Measurements from ENCODE around the gene MFSD1.

Gene MFSD1

GRCh38 chr3:158801696-158802408 lies at the start of gene MFSD1:
Gene MFSD1, plus strand, starts transcription at chr3:158802054. Its CDS starts 99 bp downstream, at chr3:158802153.
- DNase-seq (ENCODE audit: extremely low spot score): peak; percentile 91
- POLR2A ChIA-PET: interaction anchor here (0.5 kb wide), 1 partner anchor 97 kb away, joined by 3 read pairs; no protein-coding TSS in a partner anchor
- CTCF ChIA-PET: interaction anchor here (0.8 kb wide), 1 partner anchor 143 kb away, joined by 7 read pairs; no protein-coding TSS in a partner anchor
- TF ChIP-seq NFRKB (IDR thresholded peaks at IDR 0.05): no peak
- peak; percentile 88 for TF ChIP-seq L3MBTL2 (conservative IDR thresholded peaks at IDR 0.05)

GRCh38 chr3:158753854-158754253 lies 48.0 kb upstream of the MFSD1 start:
- DNase-seq (ENCODE audit: extremely low spot score): no peak
- POLR2A ChIA-PET: no interaction called here
- CTCF ChIA-PET: no interaction called here
- TF ChIP-seq L3MBTL2 (conservative IDR thresholded peaks at IDR 0.05) (no peak), SUZ12 (IDR thresholded peaks at IDR 0.05) (no peak), FOXA1 (IDR thresholded peaks at IDR 0.05) (no peak), NFRKB (IDR thresholded peaks at IDR 0.05) (no peak), SP1 (IDR thresholded peaks at IDR 0.05) (no peak)

- TF ChIP-seq PKNOX1 (IDR thresholded peaks at IDR 0.05) (no peak), HDGF (IDR thresholded peaks at IDR 0.05; ENCODE audit: borderline replicate concordance) (no peak), LEF1 (IDR thresholded peaks at IDR 0.05; ENCODE audit: borderline replicate concordance) (no peak), BHLHE40 (IDR thresholded peaks at IDR 0.05; ENCODE audit: borderline replicate concordance) (no peak), FOXM1 (IDR thresholded peaks at IDR 0.05; ENCODE audit: borderline replicate concordance) (no peak), L3MBTL2 (conservative IDR thresholded peaks at IDR 0.05) (no peak), ZNF384 (IDR thresholded peaks at IDR 0.05) (no peak), SUZ12 (IDR thresholded peaks at IDR 0.05) (no peak)
- CTCF ChIA-PET: no interaction called here
- POLR2A ChIA-PET: no interaction called here
- DNase-seq (ENCODE audit: extremely low spot score): no peak
Observed at GRCh38 chr3:158755421-158755820, 46.4 kb upstream of the MFSD1 start.

GRCh38 chr3:158761350-158761749 lies 40.5 kb upstream of the MFSD1 start:
- DNase-seq (ENCODE audit: extremely low spot score): no peak
- ChIA-PET CTCF (no interaction called here), POLR2A (no interaction called here)
- TF ChIP-seq ZNF384 (IDR thresholded peaks at IDR 0.05) (no peak), FOXM1 (IDR thresholded peaks at IDR 0.05; ENCODE audit: borderline replicate concordance) (no peak), CTBP1 (IDR thresholded peaks at IDR 0.05; ENCODE audit: borderline replicate concordance) (no peak), TARDBP (IDR thresholded peaks at IDR 0.05) (no peak), PKNOX1 (IDR thresholded peaks at IDR 0.05) (no peak), NFRKB (IDR thresholded peaks at IDR 0.05) (no peak)

GRCh38 chr3:158762701-158763100 lies 39.2 kb upstream of the MFSD1 start:
- no peak for DNase-seq (ENCODE audit: extremely low spot score)
- CTCF ChIA-PET: no interaction called here
- POLR2A ChIA-PET: no interaction called here
- no peak for TF ChIP-seq L3MBTL2 (conservative IDR thresholded peaks at IDR 0.05)
- no peak for TF ChIP-seq ZNF384 (IDR thresholded peaks at IDR 0.05)
- no peak for TF ChIP-seq SP1 (IDR thresholded peaks at IDR 0.05)
- TF ChIP-seq TARDBP (IDR thresholded peaks at IDR 0.05): no peak
- no peak for TF ChIP-seq ARNT (IDR thresholded peaks at IDR 0.05)
- no peak for TF ChIP-seq NFRKB (IDR thresholded peaks at IDR 0.05)
- TF ChIP-seq SUZ12 (IDR thresholded peaks at IDR 0.05): no peak
- TF ChIP-seq ELF4 (IDR thresholded peaks at IDR 0.05): no peak
- TF ChIP-seq LEF1 (IDR thresholded peaks at IDR 0.05; ENCODE audit: borderline replicate concordance): no peak
- no peak for TF ChIP-seq CTBP1 (IDR thresholded peaks at IDR 0.05; ENCODE audit: borderline replicate concordance)

- CTCF ChIA-PET: no interaction called here
Observed at GRCh38 chr3:158763421-158763820, 38.4 kb upstream of the MFSD1 start.

More at GRCh38 chr3:158763421-158763820, 38.4 kb upstream of the MFSD1 start:
- DNase-seq (ENCODE audit: extremely low spot score): no peak
- TF ChIP-seq ARNT (IDR thresholded peaks at IDR 0.05): no peak
- TF ChIP-seq FOXM1 (IDR thresholded peaks at IDR 0.05; ENCODE audit: borderline replicate concordance): no peak
- no peak for TF ChIP-seq L3MBTL2 (conservative IDR thresholded peaks at IDR 0.05)
- TF ChIP-seq FOXK2 (IDR thresholded peaks at IDR 0.05): no peak
- TF ChIP-seq NFRKB (IDR thresholded peaks at IDR 0.05): no peak
- TF ChIP-seq HDGF (IDR thresholded peaks at IDR 0.05; ENCODE audit: borderline replicate concordance): no peak
- TF ChIP-seq TARDBP (IDR thresholded peaks at IDR 0.05): no peak
- TF ChIP-seq SUZ12 (IDR thresholded peaks at IDR 0.05): no peak
- no peak for TF ChIP-seq ZNF384 (IDR thresholded peaks at IDR 0.05)
- TF ChIP-seq LEF1 (IDR thresholded peaks at IDR 0.05; ENCODE audit: borderline replicate concordance): no peak
- no peak for TF ChIP-seq PKNOX1 (IDR thresholded peaks at IDR 0.05)
- no peak for TF ChIP-seq FOXA1 (IDR thresholded peaks at IDR 0.05)
- no peak for TF ChIP-seq SP1 (IDR thresholded peaks at IDR 0.05)
- no peak for TF ChIP-seq CTBP1 (IDR thresholded peaks at IDR 0.05; ENCODE audit: borderline replicate concordance)
- no peak for TF ChIP-seq BHLHE40 (IDR thresholded peaks at IDR 0.05; ENCODE audit: borderline replicate concordance)
- no peak for TF ChIP-seq ELF4 (IDR thresholded peaks at IDR 0.05)
- POLR2A ChIA-PET: no interaction called here

Measured in HEK293T (cell line).